Neural cell (in vitro differentiated cells): ENCODE measurements around the gene TMEM54. TPM values are rescaled to one million over a fixed set of nuclear protein-coding genes. Genes with fewer than 3 reads are reported as not detected.
A peak's percentile ranks its signal among the peaks of the same experiment; 100 is the strongest.

Source experiments
- H2AFZ ChIP-seq: fragments of 200-600, 300-800 bp; sonication (generic), shearing (Covaris generic); 2 replicates; pipeline ENCODE4 v1.6.0; 2014; ENCODE audit warnings: low read depth, mild to moderate bottlenecking, antibody characterized with exemption, low read length, moderate library complexity
- H3F3A ChIP-seq: fragments of 200-600 bp; shearing (Covaris generic); 2 replicates; pipeline ENCODE4 v1.6.1; 2016; ENCODE audit warnings: mild to moderate bottlenecking, moderate library complexity, mixed read lengths, antibody characterized with exemption, low read length; ENCODE audit not compliant: insufficient read depth, poor library complexity, severe bottlenecking
- H3K27ac ChIP-seq: fragments of 200-600, 300-800 bp; sonication (generic), shearing (Covaris generic); 2 replicates; pipeline ENCODE4 v1.5.1; 2014; ENCODE audit warnings: mild to moderate bottlenecking, low read length, moderate library complexity
- H3K27me3 ChIP-seq: fragments of 300-800, 200-600 bp; sonication (generic), shearing (Covaris generic); 2 replicates; pipeline ENCODE4 v1.6.0; 2014; ENCODE audit warnings: mild to moderate bottlenecking, low read depth, low read length, moderate library complexity; ENCODE audit not compliant: insufficient read depth
- H3K36me3 ChIP-seq: fragments of 300-800, 200-600 bp; sonication (generic), shearing (Covaris generic); 2 replicates; pipeline ENCODE4 v1.5.1; 2014; ENCODE audit warnings: mild to moderate bottlenecking, antibody characterized with exemption, low read length, moderate library complexity; ENCODE audit not compliant: insufficient read depth
- H3K4me2 ChIP-seq: fragments of 300-800, 200-600 bp; sonication (generic), shearing (Covaris generic); 2 replicates; pipeline ENCODE4 v1.6.0; 2014; ENCODE audit warnings: mild to moderate bottlenecking, low read length
- H3K4me3 ChIP-seq: fragments of 300-800, 200-600 bp; sonication (generic), shearing (Covaris generic); 2 replicates; pipeline ENCODE4 v1.5.1; 2014; ENCODE audit warnings: mild to moderate bottlenecking, low read length, moderate library complexity
- H3K79me2 ChIP-seq: fragments of 200-600 bp; shearing (Covaris generic); replicated peaks from 2 replicates; pipeline ENCODE4 v1.6.0; 2014; ENCODE audit warnings: mild to moderate bottlenecking, low read length, moderate library complexity; ENCODE audit not compliant: insufficient read depth
- H3K9ac ChIP-seq: fragments of 300-800, 200-600 bp; sonication (generic), shearing (Covaris generic); 2 replicates; pipeline ENCODE4 v1.6.1; 2016; ENCODE audit warnings: mild to moderate bottlenecking, low read length, mixed read lengths
- H3K9me2 ChIP-seq: fragments of 200-600 bp; shearing (Covaris generic); 2 replicates; pipeline ENCODE4 v1.6.1; 2016; ENCODE audit warnings: mild to moderate bottlenecking, low read length, mixed read lengths; ENCODE audit not compliant: insufficient read depth
- H3K9me3 ChIP-seq: fragments of 200-600, 300-800 bp; sonication (generic), shearing (Covaris generic); 2 replicates; pipeline ENCODE4 v1.6.1; 2016; ENCODE audit warnings: mild to moderate bottlenecking, mixed run types, low read length, moderate library complexity, mixed read lengths
- H4K20me1 ChIP-seq: fragments of 200-600 bp; shearing (Covaris generic); 2 replicates; pipeline ENCODE4 v1.6.1; 2016; ENCODE audit warnings: mild to moderate bottlenecking, mixed run types; ENCODE audit not compliant: insufficient read depth
- EP300 ChIP-seq: fragments of 450-650 bp; conservative IDR thresholded peaks from 2 replicates; pipeline ENCODE4 v1.6.1; 2014; ENCODE audit warnings: antibody characterized with exemption, mild to moderate bottlenecking, moderate library complexity; ENCODE audit not compliant: poor library complexity, severe bottlenecking
- EZH2 ChIP-seq: fragments of 200-600, 300-800 bp; shearing (Covaris generic), sonication (generic); IDR thresholded peaks from 2 replicates; pipeline ENCODE4 v1.6.1; 2014; ENCODE audit warnings: antibody characterized with exemption, low read length, borderline replicate concordance, mild to moderate bottlenecking; ENCODE audit not compliant: insufficient read depth, poor library complexity, severe bottlenecking
- MXI1 ChIP-seq: fragments of 450-650 bp; conservative IDR thresholded peaks from 2 replicates; pipeline ENCODE4 v1.6.1; 2014; ENCODE audit warnings: antibody characterized with exemption, mild to moderate bottlenecking; ENCODE audit not compliant: poor library complexity, severe bottlenecking
- POLR2AphosphoS5 ChIP-seq: IDR thresholded peaks from 2 replicates; pipeline ENCODE4 v1.6.1; 2012
- RAD21 ChIP-seq: fragments of 450-650 bp; conservative IDR thresholded peaks from 2 replicates; pipeline ENCODE4 v1.6.1; 2014; ENCODE audit warnings: antibody characterized with exemption, mild to moderate bottlenecking, moderate library complexity
- SMC3 ChIP-seq: fragments of 450-650 bp; conservative IDR thresholded peaks from 2 replicates; pipeline ENCODE4 v1.6.1; 2014; ENCODE audit warnings: antibody characterized with exemption, mild to moderate bottlenecking, moderate library complexity; ENCODE audit not compliant: poor library complexity
- TAF1 ChIP-seq: IDR thresholded peaks from 2 replicates; pipeline ENCODE4 v1.6.1; 2012; ENCODE audit warnings: low read depth
- polyA plus RNA-seq: library from polyadenylated mRNA; depleted of rRNA; stranded (reverse); fragments of >200 nt; gene quantifications from 2 replicates; pipeline ENCODE4 v1.2.3, GENCODE V29; 2014
- TF ChIP-seq, protein P1 (sequence below): fragments of 450-650 bp; IDR thresholded peaks from 2 replicates; pipeline ENCODE4 v1.5.1; 2014; ENCODE audit warnings: antibody characterized with exemption, mild to moderate bottlenecking, moderate library complexity; ENCODE audit not compliant: poor library complexity, severe bottlenecking
- TF ChIP-seq, protein P2 (sequence below): IDR thresholded peaks from 2 replicates; pipeline ENCODE4 v1.6.1; 2012; ENCODE audit warnings: borderline replicate concordance

Gene TMEM54
- polyA plus RNA-seq, 1 donor from 2014 or later = not detected

GRCh38 chr1:32886828-32887414 lies 14.3 kb downstream of the TMEM54 start:
- Histone ChIP-seq H3K9me2 (no peaks in the 10 kb centered on the region), H2AFZ (no peak overlapping the region), H3F3A (no peaks in the 10 kb centered on the region), H3K4me3 (peak overlapping the region; percentile 62), H3K27ac (no peak overlapping the region), H3K27me3 (peaks cover 30% of the 10 kb centered on the region), H4K20me1 (no peaks in the 10 kb centered on the region), H3K36me3 (no peaks in the 10 kb centered on the region), H3K9ac (peak overlapping the region; percentile 34), H3K4me2 (no peak overlapping the region), H3K79me2 (no peaks in the 10 kb centered on the region), H3K9me3 (no peaks in the 10 kb centered on the region)
- no peak for TF ChIP-seq EZH2
- no peak for TF ChIP-seq RAD21
- TF ChIP-seq TAF1 = no peak
- no peak for TF ChIP-seq MXI1
- TF ChIP-seq, protein P1, sequence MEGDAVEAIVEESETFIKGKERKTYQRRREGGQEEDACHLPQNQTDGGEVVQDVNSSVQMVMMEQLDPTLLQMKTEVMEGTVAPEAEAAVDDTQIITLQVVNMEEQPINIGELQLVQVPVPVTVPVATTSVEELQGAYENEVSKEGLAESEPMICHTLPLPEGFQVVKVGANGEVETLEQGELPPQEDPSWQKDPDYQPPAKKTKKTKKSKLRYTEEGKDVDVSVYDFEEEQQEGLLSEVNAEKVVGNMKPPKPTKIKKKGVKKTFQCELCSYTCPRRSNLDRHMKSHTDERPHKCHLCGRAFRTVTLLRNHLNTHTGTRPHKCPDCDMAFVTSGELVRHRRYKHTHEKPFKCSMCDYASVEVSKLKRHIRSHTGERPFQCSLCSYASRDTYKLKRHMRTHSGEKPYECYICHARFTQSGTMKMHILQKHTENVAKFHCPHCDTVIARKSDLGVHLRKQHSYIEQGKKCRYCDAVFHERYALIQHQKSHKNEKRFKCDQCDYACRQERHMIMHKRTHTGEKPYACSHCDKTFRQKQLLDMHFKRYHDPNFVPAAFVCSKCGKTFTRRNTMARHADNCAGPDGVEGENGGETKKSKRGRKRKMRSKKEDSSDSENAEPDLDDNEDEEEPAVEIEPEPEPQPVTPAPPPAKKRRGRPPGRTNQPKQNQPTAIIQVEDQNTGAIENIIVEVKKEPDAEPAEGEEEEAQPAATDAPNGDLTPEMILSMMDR = no peak
- TF ChIP-seq EP300 = no peak
- no peak for TF ChIP-seq SMC3
- TF ChIP-seq POLR2AphosphoS5 = no peak
- TF ChIP-seq, protein P2, sequence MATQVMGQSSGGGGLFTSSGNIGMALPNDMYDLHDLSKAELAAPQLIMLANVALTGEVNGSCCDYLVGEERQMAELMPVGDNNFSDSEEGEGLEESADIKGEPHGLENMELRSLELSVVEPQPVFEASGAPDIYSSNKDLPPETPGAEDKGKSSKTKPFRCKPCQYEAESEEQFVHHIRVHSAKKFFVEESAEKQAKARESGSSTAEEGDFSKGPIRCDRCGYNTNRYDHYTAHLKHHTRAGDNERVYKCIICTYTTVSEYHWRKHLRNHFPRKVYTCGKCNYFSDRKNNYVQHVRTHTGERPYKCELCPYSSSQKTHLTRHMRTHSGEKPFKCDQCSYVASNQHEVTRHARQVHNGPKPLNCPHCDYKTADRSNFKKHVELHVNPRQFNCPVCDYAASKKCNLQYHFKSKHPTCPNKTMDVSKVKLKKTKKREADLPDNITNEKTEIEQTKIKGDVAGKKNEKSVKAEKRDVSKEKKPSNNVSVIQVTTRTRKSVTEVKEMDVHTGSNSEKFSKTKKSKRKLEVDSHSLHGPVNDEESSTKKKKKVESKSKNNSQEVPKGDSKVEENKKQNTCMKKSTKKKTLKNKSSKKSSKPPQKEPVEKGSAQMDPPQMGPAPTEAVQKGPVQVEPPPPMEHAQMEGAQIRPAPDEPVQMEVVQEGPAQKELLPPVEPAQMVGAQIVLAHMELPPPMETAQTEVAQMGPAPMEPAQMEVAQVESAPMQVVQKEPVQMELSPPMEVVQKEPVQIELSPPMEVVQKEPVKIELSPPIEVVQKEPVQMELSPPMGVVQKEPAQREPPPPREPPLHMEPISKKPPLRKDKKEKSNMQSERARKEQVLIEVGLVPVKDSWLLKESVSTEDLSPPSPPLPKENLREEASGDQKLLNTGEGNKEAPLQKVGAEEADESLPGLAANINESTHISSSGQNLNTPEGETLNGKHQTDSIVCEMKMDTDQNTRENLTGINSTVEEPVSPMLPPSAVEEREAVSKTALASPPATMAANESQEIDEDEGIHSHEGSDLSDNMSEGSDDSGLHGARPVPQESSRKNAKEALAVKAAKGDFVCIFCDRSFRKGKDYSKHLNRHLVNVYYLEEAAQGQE = no peak

- Histone ChIP-seq H2AFZ (no peak within 1 kb of the TSS), H3K9me3 (no peaks in the 10 kb centered on the region), H3K27ac (no peak within 1 kb of the TSS), H3K9ac (peak within 1 kb of the TSS; percentile 34), H3K4me3 (peak within 1 kb of the TSS; percentile 62), H3K9me2 (no peaks in the 10 kb centered on the region), H3K4me2 (no peak within 1 kb of the TSS), H3K36me3 (no peaks in the 10 kb centered on the region), H3K27me3 (peaks cover 30% of the 10 kb centered on the region), H3F3A (no peaks in the 10 kb centered on the region), H4K20me1 (no peaks in the 10 kb centered on the region), H3K79me2 (no peaks in the 10 kb centered on the region)
- TF ChIP-seq EZH2 (no peak), POLR2AphosphoS5 (no peak), SMC3 (no peak), TAF1 (no peak)
- TF ChIP-seq, protein P2 = peak; percentile 60
- TF ChIP-seq, protein P1 = peak; percentile 35
These were observed 15.0 kb downstream of the TMEM54 start, which contains the start of gene HPCA for GRCh38 chr1:32886004-32886827. TSS of gene HPCA (plus strand) at chr1:32886491. CDS start at chr1:32888899, 2,408 bp downstream.
